ENCODE measurements around the gene OR13C4.

Gene OR13C4

DNA sequence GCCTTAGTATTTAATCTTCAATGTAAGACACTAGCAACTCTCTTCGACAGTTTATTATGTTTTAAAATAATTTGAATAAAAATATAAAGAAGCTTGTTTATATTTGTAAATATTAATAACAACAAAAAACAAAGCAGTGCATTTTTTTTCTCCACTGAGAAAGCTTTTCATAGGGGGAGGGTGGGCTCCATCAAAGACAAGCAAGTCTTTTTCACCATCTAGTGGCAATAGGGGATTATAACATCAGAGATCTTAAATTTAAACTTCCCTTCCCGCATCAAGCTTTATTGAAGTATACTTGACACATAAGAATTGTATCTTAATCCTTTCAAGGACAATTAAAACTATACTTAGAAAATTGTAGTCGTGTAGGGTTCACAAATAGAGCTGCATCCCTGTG, 32.2 kb downstream of the OR13C4 start:
- TF ChIP-seq RAD21 (IDR thresholded peaks at IDR 0.05; ENCODE audit: low read depth): peak; percentile 51; the same call in 1 of the 2 replicates
- TF ChIP-seq, protein P1, sequence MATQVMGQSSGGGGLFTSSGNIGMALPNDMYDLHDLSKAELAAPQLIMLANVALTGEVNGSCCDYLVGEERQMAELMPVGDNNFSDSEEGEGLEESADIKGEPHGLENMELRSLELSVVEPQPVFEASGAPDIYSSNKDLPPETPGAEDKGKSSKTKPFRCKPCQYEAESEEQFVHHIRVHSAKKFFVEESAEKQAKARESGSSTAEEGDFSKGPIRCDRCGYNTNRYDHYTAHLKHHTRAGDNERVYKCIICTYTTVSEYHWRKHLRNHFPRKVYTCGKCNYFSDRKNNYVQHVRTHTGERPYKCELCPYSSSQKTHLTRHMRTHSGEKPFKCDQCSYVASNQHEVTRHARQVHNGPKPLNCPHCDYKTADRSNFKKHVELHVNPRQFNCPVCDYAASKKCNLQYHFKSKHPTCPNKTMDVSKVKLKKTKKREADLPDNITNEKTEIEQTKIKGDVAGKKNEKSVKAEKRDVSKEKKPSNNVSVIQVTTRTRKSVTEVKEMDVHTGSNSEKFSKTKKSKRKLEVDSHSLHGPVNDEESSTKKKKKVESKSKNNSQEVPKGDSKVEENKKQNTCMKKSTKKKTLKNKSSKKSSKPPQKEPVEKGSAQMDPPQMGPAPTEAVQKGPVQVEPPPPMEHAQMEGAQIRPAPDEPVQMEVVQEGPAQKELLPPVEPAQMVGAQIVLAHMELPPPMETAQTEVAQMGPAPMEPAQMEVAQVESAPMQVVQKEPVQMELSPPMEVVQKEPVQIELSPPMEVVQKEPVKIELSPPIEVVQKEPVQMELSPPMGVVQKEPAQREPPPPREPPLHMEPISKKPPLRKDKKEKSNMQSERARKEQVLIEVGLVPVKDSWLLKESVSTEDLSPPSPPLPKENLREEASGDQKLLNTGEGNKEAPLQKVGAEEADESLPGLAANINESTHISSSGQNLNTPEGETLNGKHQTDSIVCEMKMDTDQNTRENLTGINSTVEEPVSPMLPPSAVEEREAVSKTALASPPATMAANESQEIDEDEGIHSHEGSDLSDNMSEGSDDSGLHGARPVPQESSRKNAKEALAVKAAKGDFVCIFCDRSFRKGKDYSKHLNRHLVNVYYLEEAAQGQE (IDR thresholded peaks at IDR 0.05; ENCODE audit: low read depth): no peak

DNA sequence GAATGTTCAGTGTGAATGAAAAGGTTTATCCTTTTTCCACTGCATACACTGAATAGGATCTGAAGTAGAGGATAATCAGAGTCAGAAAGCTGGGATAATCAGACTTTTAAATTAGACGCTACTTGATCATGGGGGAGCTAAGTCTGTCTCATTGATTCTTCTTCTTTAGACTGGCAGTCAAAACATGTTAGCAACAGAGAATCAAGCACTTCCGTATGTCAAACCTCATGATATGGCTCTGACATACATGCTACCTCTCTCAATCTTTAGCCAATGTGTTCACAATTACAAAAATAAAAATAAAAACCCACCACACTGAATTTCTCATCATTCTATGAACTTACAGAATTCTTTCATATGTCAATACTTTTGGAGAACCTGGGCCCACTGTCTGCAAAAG, 42.0 kb downstream of the OR13C4 start:
- TF ChIP-seq EP300 (IDR thresholded peaks at IDR 0.05; ENCODE audit: borderline replicate concordance) (no peak), CEBPB (IDR thresholded peaks at IDR 0.05) (no peak), TAF1 (IDR thresholded peaks at IDR 0.05; ENCODE audit: low read depth) (no peak), FOXM1 (IDR thresholded peaks at IDR 0.05; ENCODE audit: borderline replicate concordance, low read depth) (no peak), NFIC (IDR thresholded peaks at IDR 0.05) (no peak), TEAD4 (IDR thresholded peaks at IDR 0.05) (no peak), CREB1 (IDR thresholded peaks at IDR 0.05; ENCODE audit: low read depth) (no peak), RAD21 (IDR thresholded peaks at IDR 0.05; ENCODE audit: low read depth) (no peak), YY1 (IDR thresholded peaks at IDR 0.05; ENCODE audit: low read depth) (no peak), TCF12 (IDR thresholded peaks at IDR 0.05; ENCODE audit: low read depth) (no peak), EGR1 (IDR thresholded peaks at IDR 0.05) (no peak), ZBTB7A (IDR thresholded peaks at IDR 0.05; ENCODE audit: low read depth) (no peak)
- TF ChIP-seq, protein P2, sequence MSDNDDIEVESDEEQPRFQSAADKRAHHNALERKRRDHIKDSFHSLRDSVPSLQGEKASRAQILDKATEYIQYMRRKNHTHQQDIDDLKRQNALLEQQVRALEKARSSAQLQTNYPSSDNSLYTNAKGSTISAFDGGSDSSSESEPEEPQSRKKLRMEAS (IDR thresholded peaks at IDR 0.05): no peak
- TF ChIP-seq, protein P3, sequence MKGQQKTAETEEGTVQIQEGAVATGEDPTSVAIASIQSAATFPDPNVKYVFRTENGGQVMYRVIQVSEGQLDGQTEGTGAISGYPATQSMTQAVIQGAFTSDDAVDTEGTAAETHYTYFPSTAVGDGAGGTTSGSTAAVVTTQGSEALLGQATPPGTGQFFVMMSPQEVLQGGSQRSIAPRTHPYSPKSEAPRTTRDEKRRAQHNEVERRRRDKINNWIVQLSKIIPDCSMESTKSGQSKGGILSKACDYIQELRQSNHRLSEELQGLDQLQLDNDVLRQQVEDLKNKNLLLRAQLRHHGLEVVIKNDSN (IDR thresholded peaks at IDR 0.05): no peak
- TF ChIP-seq, protein P1 (IDR thresholded peaks at IDR 0.05; ENCODE audit: low read depth): no peak

DNA sequence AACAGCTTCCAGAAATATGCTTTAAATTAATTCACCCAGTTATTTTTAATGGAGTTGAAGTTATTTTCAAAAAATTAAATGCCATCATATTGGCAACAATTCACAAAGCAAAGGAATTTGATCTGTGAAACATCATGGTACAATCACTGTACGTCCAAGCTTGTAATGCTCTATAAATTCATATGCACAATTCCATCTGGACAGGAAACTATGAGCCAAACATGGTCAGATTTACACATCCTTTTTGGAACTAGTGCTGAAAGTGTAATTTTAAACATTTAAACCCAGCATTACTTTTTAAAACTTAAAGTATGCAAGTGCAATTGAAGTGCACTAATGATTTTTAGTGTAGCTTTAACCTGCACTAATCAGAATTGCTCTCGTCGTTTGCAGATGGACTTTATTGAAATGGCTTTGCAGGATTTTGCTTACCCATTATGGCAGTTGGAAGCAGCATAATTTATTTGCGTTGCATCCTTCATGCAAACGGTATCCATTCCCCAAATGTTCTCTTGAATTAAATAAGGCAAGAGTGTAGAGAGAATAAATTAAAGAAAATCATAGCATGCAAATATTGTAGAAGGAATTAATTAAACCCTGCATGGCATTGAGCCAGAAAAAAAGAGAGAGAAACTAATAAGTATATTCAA, 44.0 kb downstream of the OR13C4 start:
- TF ChIP-seq NFIC (IDR thresholded peaks at IDR 0.05) (no peak), EGR1 (IDR thresholded peaks at IDR 0.05) (no peak), TEAD4 (IDR thresholded peaks at IDR 0.05) (no peak)
- TF ChIP-seq, protein P3 (IDR thresholded peaks at IDR 0.05): no peak
- TF ChIP-seq, protein P2 (IDR thresholded peaks at IDR 0.05): no peak
- TF ChIP-seq, protein P1 (IDR thresholded peaks at IDR 0.05; ENCODE audit: low read depth): no peak

All from Ishikawa (cell line).